IMR-90 (cell line): ENCODE measurements around the gene HSPB1. TPM values are rescaled to one million over a fixed set of nuclear protein-coding genes. Genes with fewer than 3 reads are reported as not detected.

Experiments used
- ATAC-seq: fragments of 200-7000 bp; cut with Tn5 transposase; 2 replicates; pipeline ENCODE4 v1.9.1; 2020; ENCODE audit warnings: low read depth, mild to moderate bottlenecking, moderate library complexity
- BruUV-seq: library from RNA; stranded (reverse); fragments of 400-500 nt; replicated peaks from 2 replicates; lab custom pipeline; 2021; lab: Mats Ljungman, UMichigan
- CTCF ChIA-PET: fragments of 300-600 bp; formaldehyde crosslinking; extraction: SDS; loops from one replicate; lab custom pipeline; 2021; ENCODE audit warnings: antibody characterized with exemption; lab: Yijun Ruan, JAX
- POLR2A ChIA-PET: fragments of 300-600 bp; sonication (Branson Sonifier 250); formaldehyde crosslinking; loops from one replicate; lab custom pipeline; 2022; ENCODE audit warnings: antibody characterized with exemption; ENCODE audit not compliant: unreplicated experiment; lab: Charles Lee
- DNase-seq: peaks from one replicate; pipeline ENCODE4 v3.0.0; 2013
- H2AFZ ChIP-seq: replicated peaks from 2 replicates; pipeline ENCODE3; 2013; ENCODE audit warnings: low read length, mild to moderate bottlenecking; ENCODE audit not compliant: poor library complexity
- H2AK5ac ChIP-seq: 2 replicates; pipeline ENCODE4 v1.6.1; 2013; ENCODE audit warnings: low read depth, low read length, inconsistent platforms
- H2AK9ac ChIP-seq: replicated peaks from 2 replicates; pipeline ENCODE3; 2013; ENCODE audit warnings: mild to moderate bottlenecking, low read depth, low read length, moderate library complexity; ENCODE audit not compliant: poor library complexity
- H2BK120ac ChIP-seq: 2 replicates; pipeline ENCODE4 v1.6.1; 2013; ENCODE audit warnings: low read depth, low read length, inconsistent platforms
- H2BK15ac ChIP-seq: 3 replicates; pipeline ENCODE4 v1.6.1; 2013; ENCODE audit warnings: low read depth, low read length, inconsistent platforms
- H2BK20ac ChIP-seq: 2 replicates; pipeline ENCODE4 v1.6.1; 2013; ENCODE audit warnings: low read depth, mild to moderate bottlenecking, inconsistent platforms, low read length, moderate library complexity
- H2BK5ac ChIP-seq: 2 replicates; pipeline ENCODE4 v1.6.1; 2013; ENCODE audit warnings: mild to moderate bottlenecking, low read depth, low read length, inconsistent platforms; ENCODE audit not compliant: poor library complexity, severe bottlenecking
- H3K14ac ChIP-seq: replicated peaks from 2 replicates; pipeline ENCODE4 v1.6.1; 2013; ENCODE audit warnings: low read depth, low read length, inconsistent platforms
- H3K18ac ChIP-seq: 2 replicates; pipeline ENCODE4 v1.6.1; 2013; ENCODE audit warnings: low read depth, low read length, control low read depth
- H3K23ac ChIP-seq: 2 replicates; pipeline ENCODE4 v1.6.1; 2013; ENCODE audit warnings: low read depth, low read length, inconsistent platforms
- H3K27ac ChIP-seq: 2 replicates; pipeline ENCODE4 v1.5.1; 2013; ENCODE audit warnings: mild to moderate bottlenecking, control low read depth, low read length; ENCODE audit not compliant: insufficient read depth
- H3K27me3 ChIP-seq: 2 replicates; pipeline ENCODE4 v1.6.1; 2013; ENCODE audit warnings: low read length; ENCODE audit not compliant: control insufficient read depth, insufficient read depth
- H3K36me3 ChIP-seq: 2 replicates; pipeline ENCODE4 v1.6.1; 2013; ENCODE audit warnings: low read length, mixed read lengths; ENCODE audit not compliant: control insufficient read depth, insufficient read depth
- H3K4ac ChIP-seq: 2 replicates; pipeline ENCODE4 v1.6.1; 2013; ENCODE audit warnings: low read depth, low read length, inconsistent platforms
- H3K4me1 ChIP-seq: 2 replicates; pipeline ENCODE4 v1.6.1; 2013; ENCODE audit warnings: low read length, mixed read lengths; ENCODE audit not compliant: control insufficient read depth, insufficient read depth
- H3K4me2 ChIP-seq: 2 replicates; pipeline ENCODE4 v1.6.1; 2013; ENCODE audit warnings: low read depth, mild to moderate bottlenecking, control low read depth, low read length, moderate library complexity
- H3K4me3 ChIP-seq: 2 replicates; pipeline ENCODE4 v1.5.1; 2013; ENCODE audit warnings: low read depth, mild to moderate bottlenecking, control low read depth, low read length, moderate library complexity; ENCODE audit not compliant: insufficient read depth
- H3K56ac ChIP-seq: 2 replicates; pipeline ENCODE4 v1.6.1; 2013; ENCODE audit warnings: low read length, inconsistent platforms; ENCODE audit not compliant: insufficient read depth; ENCODE audit errors: extremely low read depth
- H3K79me1 ChIP-seq, 2 experiments: 2 replicates each; pipeline ENCODE4 v1.6.1; 2013; ENCODE audit warnings: low read length in 2 of 2, inconsistent platforms in 1 of 2, low read depth in 1 of 2
- H3K9ac ChIP-seq: 2 replicates; pipeline ENCODE4 v1.6.1; 2013; ENCODE audit warnings: low read depth, low read length, control low read depth
- H3K9me1 ChIP-seq: 2 replicates; pipeline ENCODE4 v1.6.1; 2013; ENCODE audit warnings: low read length, inconsistent platforms; ENCODE audit not compliant: insufficient read depth
- H3K9me3 ChIP-seq: 2 replicates; pipeline ENCODE4 v1.6.1; 2013; ENCODE audit warnings: low read length; ENCODE audit not compliant: control insufficient read depth, insufficient read depth
- H4K20me1 ChIP-seq: 2 replicates; pipeline ENCODE4 v1.6.1; 2013; ENCODE audit warnings: low read length, inconsistent platforms; ENCODE audit not compliant: insufficient read depth
- H4K5ac ChIP-seq: 2 replicates; pipeline ENCODE4 v1.6.1; 2013; ENCODE audit warnings: mild to moderate bottlenecking, low read depth, low read length, control low read depth
- H4K8ac ChIP-seq, 2 experiments: 2 replicates each; pipeline ENCODE4 v1.6.1; 2013; ENCODE audit warnings: low read depth in 2 of 2, low read length in 2 of 2, control low read depth in 1 of 2, inconsistent platforms in 1 of 2
- H4K91ac ChIP-seq: 2 replicates; pipeline ENCODE4 v1.6.1; 2013; ENCODE audit warnings: low read depth, low read length, inconsistent platforms; ENCODE audit not compliant: insufficient read depth
- CHD1 ChIP-seq: IDR thresholded peaks from 2 replicates; pipeline ENCODE4 v1.6.1; 2012; ENCODE audit warnings: low read depth, low read length, improper control_type of control experiment
- ELK1 ChIP-seq: fragments of 150-350 bp; IDR thresholded peaks from 2 replicates; pipeline ENCODE4 v1.6.1; 2016; ENCODE audit warnings: low read depth, mild to moderate bottlenecking, low read length, moderate library complexity, borderline replicate concordance
- FOS ChIP-seq: fragments of 150-350 bp; IDR thresholded peaks from 2 replicates; pipeline ENCODE4 v1.6.1; 2016; ENCODE audit warnings: low read depth, low read length
- MAFK ChIP-seq: IDR thresholded peaks from 2 replicates; pipeline ENCODE4 v1.6.1; 2012; ENCODE audit warnings: low read depth, low read length, improper control_type of control experiment
- MAZ ChIP-seq: IDR thresholded peaks from 2 replicates; pipeline ENCODE4 v1.6.1; 2012; ENCODE audit warnings: low read depth, mild to moderate bottlenecking, low read length, improper control_type of control experiment, moderate library complexity, borderline replicate concordance
- RAD21 ChIP-seq: IDR thresholded peaks from 2 replicates; pipeline ENCODE4 v1.6.1; 2012; ENCODE audit warnings: low read length, improper control_type of control experiment
- RCOR1 ChIP-seq: IDR thresholded peaks from 2 replicates; pipeline ENCODE4 v1.6.1; 2012; ENCODE audit warnings: mild to moderate bottlenecking, low read length, improper control_type of control experiment; ENCODE audit not compliant: insufficient replicate concordance
- dilution Hi-C: fragments of 300-500 bp; cut with HindIII; formaldehyde crosslinking; loops from one replicate; pipeline ENCODE4 v1.14.3; 2018; ENCODE audit warnings: low sequenced_read_pairs; ENCODE audit not compliant: unreplicated experiment
- in situ Hi-C: fragments of 300-500 bp; cut with MboI; formaldehyde crosslinking; loops from 3 replicates; pipeline ENCODE4 v1.14.3; 2019; ENCODE audit warnings: low sequenced_read_pairs, inconsistent platforms, mixed read lengths
- intact Hi-C: fragments of 100-400 bp; cut with micrococcal nuclease; formaldehyde crosslinking; loops from 2 replicates; pipeline ENCODE4 v1.10.0; 2022
- polyA plus RNA-seq, 3 experiments: library from polyadenylated mRNA; depleted of rRNA; stranded (reverse); fragments of >200 nt; gene quantifications; 2 replicates each; pipeline ENCODE4 v1.2.3, GENCODE V29; 2012; ENCODE audit warnings: low replicate concordance in 1 of 3
- total RNA-seq: library from RNA; depleted of rRNA; stranded (reverse); fragments of >200 nt; gene quantifications from 2 replicates; pipeline ENCODE4 v1.2.3, GENCODE V29; 2012

Gene HSPB1
- total and polyA plus RNA-seq, 2 of the 4 experiments (the other 2 are of a cell fraction), result 33.2 to 1,363 TPM

DNA sequence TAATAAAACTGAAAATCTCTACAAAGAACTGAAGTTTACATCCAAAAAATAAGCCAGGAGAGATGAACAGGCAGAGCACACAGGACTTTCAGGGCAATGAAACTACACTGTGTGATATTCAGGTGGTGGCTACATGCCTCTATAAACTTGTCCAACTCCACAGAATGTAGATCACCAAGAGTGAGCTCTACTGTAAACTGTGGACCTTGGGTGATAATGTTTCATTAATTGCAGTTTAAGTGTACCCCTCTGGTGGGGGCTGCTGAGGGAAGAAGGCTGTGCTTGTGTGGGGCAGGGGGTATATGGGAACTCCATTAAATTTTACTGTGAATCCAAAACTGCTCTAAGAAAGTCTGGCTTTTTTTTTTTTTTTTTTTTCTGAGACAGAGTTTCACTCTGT lies 33.6 kb downstream of the HSPB1 start:
- H3K4ac ChIP-seq, result no peak overlapping the region
- ChIA-PET CTCF (no interaction called here), POLR2A (no interaction called here)
- no peak overlapping the region for H3K9ac ChIP-seq
- H3K14ac ChIP-seq, result no peak overlapping the region
- no peak overlapping the region for H2BK20ac ChIP-seq
- no peak overlapping the region for H3K56ac ChIP-seq
- no peak overlapping the region for H3K27ac ChIP-seq
- H4K5ac ChIP-seq, result no peak overlapping the region
- H3K4me2 ChIP-seq, result no peak overlapping the region
- no peak overlapping the region for H2BK15ac ChIP-seq
- H3K9me3 ChIP-seq, result no peaks in the 10 kb centered on the region
- H3K18ac ChIP-seq, result no peak overlapping the region
- dilution Hi-C loops, result no loop called here
- intact Hi-C loops, result no loop called here
- H3K36me3 ChIP-seq, result peaks cover 18% of the 10 kb centered on the region
- TF ChIP-seq CHD1 (no peak), MAZ (no peak), FOS (no peak), RAD21 (no peak), MAFK (no peak), ELK1 (no peak), RCOR1 (no peak)
- DNase-seq (no peak), ATAC-seq (no peak)
- no peak overlapping the region for H2AK5ac ChIP-seq
- no peak overlapping the region for H2BK120ac ChIP-seq
- BruUV-seq, result no TSS peak
- H3K23ac ChIP-seq, result 0 out of 2 replicates have a peak overlapping the region, but pooled peaks have one; percentile 17
- H3K4me3 ChIP-seq, result no peak overlapping the region
- peaks cover 0 to 70% of the 10 kb centered on the region in 2 experiments; a peak in 3 of 4 replicates for H3K79me1 ChIP-seq
- H3K27me3 ChIP-seq, result no peaks in the 10 kb centered on the region
- H2BK5ac ChIP-seq, result no peak overlapping the region
- no peak overlapping the region for H2AFZ ChIP-seq
- H4K91ac ChIP-seq, result no peak overlapping the region
- peaks cover 99% of the 10 kb centered on the region for H4K20me1 ChIP-seq
- peaks cover 25% of the 10 kb centered on the region for H3K4me1 ChIP-seq
- no peak overlapping the region for H2AK9ac ChIP-seq
- H3K9me1 ChIP-seq, result peaks cover 28% of the 10 kb centered on the region
- H4K8ac ChIP-seq, result no peak overlapping the region
- in situ Hi-C loops, result no loop called here
